Loucy (cell line): ENCODE results near the gene ACVRL1.
A peak's percentile ranks its signal among the peaks of the same experiment; 100 is the strongest.

Experiments
- H2AFZ ChIP-seq: fragments of 200-600 bp; sonication (generic); 2 replicates; pipeline ENCODE4 v1.6.0; 2016; ENCODE audit warnings: antibody characterized with exemption, mild to moderate bottlenecking, low read length, moderate library complexity
- H3F3A ChIP-seq: fragments of 200-600 bp; 2 replicates; pipeline ENCODE4 v1.6.0; 2016; ENCODE audit warnings: antibody characterized with exemption, low read depth, mild to moderate bottlenecking
- H3K27me3 ChIP-seq: fragments of 200-600 bp; sonication (generic); 2 replicates; pipeline ENCODE4 v1.6.1; 2014; ENCODE audit warnings: low read length, mild to moderate bottlenecking; ENCODE audit not compliant: insufficient read depth, poor library complexity, severe bottlenecking
- H3K36me3 ChIP-seq: fragments of 200-600 bp; sonication (generic); 2 replicates; pipeline ENCODE4 v1.6.1; 2016; ENCODE audit warnings: low read length; ENCODE audit not compliant: insufficient read depth
- H3K4me1 ChIP-seq: fragments of 200-600 bp; sonication (generic); 2 replicates; pipeline ENCODE4 v1.5.1; 2014; ENCODE audit warnings: low read length, mild to moderate bottlenecking; ENCODE audit not compliant: insufficient read depth, poor library complexity, severe bottlenecking
- H3K4me2 ChIP-seq: fragments of 200-600 bp; sonication (generic); 2 replicates; pipeline ENCODE4 v1.6.0; 2014; ENCODE audit warnings: antibody characterized with exemption, low read length, low read depth, mild to moderate bottlenecking; ENCODE audit not compliant: poor library complexity, severe bottlenecking
- H3K4me3 ChIP-seq: fragments of 200-600 bp; sonication (generic); 2 replicates; pipeline ENCODE4 v1.5.1; 2014; ENCODE audit warnings: low read length, mild to moderate bottlenecking, mixed read lengths; ENCODE audit not compliant: poor library complexity, severe bottlenecking
- H3K79me2 ChIP-seq: fragments of 200-600 bp; sonication (generic); 2 replicates; pipeline ENCODE4 v1.6.1; 2014; ENCODE audit warnings: low read length; ENCODE audit not compliant: insufficient read depth
- H3K9ac ChIP-seq: fragments of 200-600 bp; sonication (generic); 2 replicates; pipeline ENCODE4 v1.6.0; 2014; ENCODE audit warnings: mild to moderate bottlenecking, low read depth, low read length, moderate library complexity; ENCODE audit not compliant: poor library complexity, severe bottlenecking
- H3K9me2 ChIP-seq: fragments of 200-600 bp; sonication (generic); replicated peaks from 2 replicates; pipeline ENCODE4 v1.6.1; 2016; ENCODE audit warnings: low read depth, low read length, mixed read lengths
- H3K9me3 ChIP-seq: fragments of 200-600 bp; sonication (generic); 2 replicates; pipeline ENCODE4 v1.6.1; 2014; ENCODE audit warnings: mild to moderate bottlenecking, antibody characterized with exemption, low read length, low read depth; ENCODE audit not compliant: insufficient read depth
- H4K20me1 ChIP-seq: fragments of 200-600 bp; sonication (generic); 2 replicates; pipeline ENCODE4 v1.6.0; 2014; ENCODE audit warnings: antibody characterized with exemption, low read length, mild to moderate bottlenecking; ENCODE audit not compliant: insufficient read depth, poor library complexity, severe bottlenecking
- CTCF ChIP-seq: fragments of 200-600 bp; sonication (generic); conservative IDR thresholded peaks from 2 replicates; pipeline ENCODE4 v1.5.1; 2014; ENCODE audit warnings: mild to moderate bottlenecking, antibody characterized with exemption, low read length
- EZH2phosphoT487 ChIP-seq: fragments of 200-600 bp; IDR thresholded peaks from 2 replicates; pipeline ENCODE4 v1.6.1; 2018; ENCODE audit warnings: antibody characterized with exemption, mild to moderate bottlenecking, moderate library complexity, borderline replicate concordance

Gene ACVRL1

DNA sequence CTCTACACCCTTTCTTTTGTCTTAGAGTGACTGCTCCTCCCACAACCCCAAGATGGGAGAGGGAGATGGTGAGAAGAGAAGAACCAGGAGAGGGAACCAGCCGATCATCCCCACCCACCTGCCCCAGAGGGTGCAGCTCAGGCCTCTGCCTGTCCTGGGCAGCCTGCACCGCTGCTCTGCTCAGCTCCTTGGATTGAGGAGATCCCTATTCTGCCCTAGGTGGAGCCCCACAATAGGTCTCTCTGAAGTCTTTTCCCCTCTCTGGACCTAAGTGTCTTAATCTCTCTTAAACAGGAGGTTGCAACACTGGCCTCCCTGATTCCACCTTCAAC, 17.2 kb upstream of the ACVRL1 start:
- Histone ChIP-seq H4K20me1 (no peaks in the 10 kb centered on the region), H3K4me2 (no peak overlapping the region), H3F3A (no peaks in the 10 kb centered on the region), H3K4me3 (no peak overlapping the region), H3K9ac (no peak overlapping the region), H3K9me3 (no peaks in the 10 kb centered on the region), H3K27me3 (no peaks in the 10 kb centered on the region), H3K79me2 (no peaks in the 10 kb centered on the region), H2AFZ (no peak overlapping the region), H3K9me2 (no peaks in the 10 kb centered on the region), H3K36me3 (no peaks in the 10 kb centered on the region), H3K4me1 (peaks cover 15% of the 10 kb centered on the region)
- no peak for TF ChIP-seq EZH2phosphoT487
- no peak; the same call in 1 of the 2 replicates for TF ChIP-seq CTCF

GRCh38 chr12:51890511-51891171, 16.7 kb upstream of the ACVRL1 start:
- H3K4me2 ChIP-seq: no peak overlapping the region
- H4K20me1 ChIP-seq: no peaks in the 10 kb centered on the region
- no peak overlapping the region for H3K9ac ChIP-seq
- TF ChIP-seq CTCF (no peak), EZH2phosphoT487 (no peak)
- no peaks in the 10 kb centered on the region for H3K79me2 ChIP-seq
- no peaks in the 10 kb centered on the region for H3F3A ChIP-seq
- H3K9me3 ChIP-seq: no peaks in the 10 kb centered on the region
- H3K4me3 ChIP-seq: no peak overlapping the region
- peaks cover 10% of the 10 kb centered on the region for H3K4me1 ChIP-seq
- H2AFZ ChIP-seq: no peak overlapping the region
- no peaks in the 10 kb centered on the region for H3K36me3 ChIP-seq
- H3K9me2 ChIP-seq: no peaks in the 10 kb centered on the region
- H3K27me3 ChIP-seq: no peaks in the 10 kb centered on the region

- Histone ChIP-seq H3K79me2 (no peaks in the 10 kb centered on the region), H3K4me2 (no peak overlapping the region), H3K27me3 (no peaks in the 10 kb centered on the region), H3K36me3 (no peaks in the 10 kb centered on the region), H3K4me1 (no peaks in the 10 kb centered on the region), H4K20me1 (no peaks in the 10 kb centered on the region), H3F3A (no peaks in the 10 kb centered on the region), H3K4me3 (no peak overlapping the region), H3K9me3 (no peaks in the 10 kb centered on the region), H2AFZ (no peak overlapping the region), H3K9ac (no peak overlapping the region), H3K9me2 (no peaks in the 10 kb centered on the region)
- TF ChIP-seq CTCF (peak; percentile 59), EZH2phosphoT487 (no peak)
Measured at GRCh38 chr12:51891843-51892242, 15.5 kb upstream of the ACVRL1 start.
